Stimulated activated CD8-positive, alpha-beta memory T cell treated with anti-CD3 and anti-CD28 coated beads, Interleukin-2, amount 100 ng/mL, for 48 hours (primary cell): Measurements from ENCODE around the gene SGO2.
"Not testable (repeated sequence)": the region's sequence is repeated elsewhere in the genome, so short reads cannot be mapped to it uniquely, and the experiment has no call there.

Source experiments
- DNase-seq, 2 donors: peaks; one replicate each; pipeline ENCODE4 v3.0.0-alpha.2; 2020; ENCODE audit warnings: low read depth in 2 of 2

Gene SGO2

DNA sequence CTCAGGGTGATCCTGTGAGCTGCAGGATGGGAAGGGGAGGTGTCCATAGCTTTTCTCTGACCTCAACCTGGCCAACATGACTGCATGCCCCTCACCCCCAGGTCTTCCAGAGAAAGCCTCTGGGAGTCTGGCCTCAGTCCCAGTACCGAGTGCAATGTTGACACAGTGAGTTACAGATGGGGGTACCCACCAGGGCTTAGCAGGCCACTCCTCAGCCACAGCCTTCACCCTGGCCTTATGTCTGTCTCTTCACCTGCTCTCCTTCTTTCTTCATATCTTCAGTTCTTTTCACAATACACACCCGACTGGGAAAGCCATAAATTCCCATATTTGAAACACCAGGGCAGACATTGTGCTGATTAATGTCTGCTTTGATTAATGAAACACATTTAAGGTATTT, 93.3 kb downstream of the SGO2 start:
- DNase-seq = no peak

DNA sequence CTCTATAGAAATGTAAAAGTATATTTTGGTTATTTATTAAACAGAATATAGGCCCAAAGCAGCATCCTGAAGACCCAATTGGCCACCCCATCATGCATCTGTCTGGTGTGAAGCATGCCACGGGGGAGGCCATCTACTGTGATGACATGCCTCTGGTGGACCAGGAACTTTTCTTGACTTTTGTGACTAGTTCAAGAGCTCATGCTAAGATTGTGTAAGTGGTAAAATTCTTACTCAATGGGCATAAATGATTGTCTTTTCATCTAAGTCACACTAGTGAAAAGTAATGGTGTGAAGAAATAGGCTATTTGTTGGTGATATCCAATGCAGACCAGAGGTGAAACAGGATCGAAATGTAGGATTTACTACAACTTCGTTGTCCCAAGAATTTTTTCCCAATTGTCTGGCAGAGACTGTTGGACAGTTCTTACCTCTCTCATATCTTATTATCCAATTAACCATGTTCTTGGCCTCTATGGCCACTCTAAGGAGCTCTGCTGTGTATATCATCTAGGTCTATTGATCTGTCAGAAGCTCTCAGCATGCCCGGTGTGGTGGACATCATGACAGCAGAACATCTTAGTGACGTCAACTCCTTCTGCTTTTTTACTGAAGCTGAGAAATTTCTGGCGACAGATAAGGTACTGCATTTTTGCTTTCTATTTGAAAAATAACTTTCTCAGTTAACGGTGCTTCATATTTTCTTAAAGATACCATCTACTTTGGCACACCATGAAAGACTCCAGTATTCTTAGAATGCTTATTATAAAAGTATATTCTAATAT, 94.8 kb downstream of the SGO2 start:
- DNase-seq = no peak

DNA sequence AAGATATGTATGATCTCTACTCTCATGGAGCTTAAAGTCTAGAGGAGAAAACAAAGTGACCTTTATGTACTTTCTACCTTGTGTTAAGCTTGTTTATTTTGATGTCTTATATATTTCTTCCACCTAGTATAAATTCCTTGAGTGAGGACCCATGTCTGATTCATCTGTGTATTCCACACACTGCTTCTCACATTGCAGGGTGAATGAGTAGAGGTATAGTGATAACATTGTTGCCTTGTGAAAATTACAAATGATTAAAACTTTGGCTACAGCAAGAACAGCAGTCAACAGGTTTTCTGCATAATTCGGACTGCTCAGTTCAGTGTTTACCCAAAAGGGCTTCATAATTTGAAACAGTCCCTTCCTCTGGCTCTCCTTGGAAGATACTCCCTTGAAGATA, 96.1 kb downstream of the SGO2 start:
- no peak for DNase-seq

DNA sequence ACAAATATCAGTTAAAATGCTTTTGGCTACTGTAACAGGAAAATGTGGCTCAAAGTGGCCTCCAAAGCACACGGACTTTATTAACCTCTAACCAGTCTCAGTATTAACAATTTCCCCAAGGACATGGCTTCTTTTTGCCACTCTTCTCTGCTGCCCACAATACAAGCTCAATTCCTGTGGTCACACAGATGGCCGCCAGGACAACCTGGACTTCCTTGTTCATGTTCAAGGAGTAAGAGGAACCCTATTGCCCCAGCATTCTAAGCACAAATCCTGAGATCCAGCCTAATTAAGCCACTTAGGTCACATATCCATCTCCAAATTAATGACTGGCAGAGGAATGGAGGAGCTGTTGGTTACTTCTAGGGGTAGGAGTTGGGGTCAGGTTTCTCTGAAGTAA, 98.0 kb downstream of the SGO2 start:
- no peak for DNase-seq

DNA sequence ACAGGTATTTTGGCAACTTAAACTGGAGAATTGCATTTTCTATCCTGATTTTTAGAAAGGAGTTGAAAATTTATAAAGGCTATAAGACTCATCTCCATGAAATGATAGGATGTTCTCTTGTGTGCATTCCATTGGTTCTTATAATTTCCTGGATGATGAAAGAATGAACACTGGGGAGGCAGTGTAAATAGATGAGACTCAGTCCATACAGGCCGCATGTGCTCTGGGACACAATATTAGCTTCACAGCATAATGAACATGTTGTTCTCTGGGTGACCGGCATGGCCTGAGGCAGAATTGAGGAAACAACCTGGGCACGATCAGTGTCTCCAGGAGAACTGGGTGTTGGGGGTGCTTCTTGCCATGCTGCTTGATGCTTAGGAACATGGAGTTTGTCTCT, 98.7 kb downstream of the SGO2 start:
- DNase-seq = no peak

DNA sequence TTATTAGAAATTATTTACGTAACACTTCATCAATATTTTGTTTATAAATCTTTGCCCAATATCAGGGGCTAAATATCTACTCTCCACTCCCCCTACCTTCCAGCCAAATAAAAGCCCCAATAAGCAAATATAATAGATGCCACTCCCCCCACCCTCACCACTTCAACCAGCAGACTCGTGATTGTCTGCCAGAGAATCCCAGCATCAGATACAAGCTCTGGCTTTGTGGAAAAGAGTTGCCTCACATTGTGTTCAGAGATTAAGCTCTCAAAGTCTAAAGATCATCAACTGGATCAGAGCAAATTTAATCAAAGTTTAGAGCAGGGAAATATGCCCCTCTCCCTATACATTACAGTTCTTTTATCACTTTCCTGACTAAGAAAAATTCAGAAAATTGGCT, 99.3 kb downstream of the SGO2 start:
- DNase-seq = no peak

DNA sequence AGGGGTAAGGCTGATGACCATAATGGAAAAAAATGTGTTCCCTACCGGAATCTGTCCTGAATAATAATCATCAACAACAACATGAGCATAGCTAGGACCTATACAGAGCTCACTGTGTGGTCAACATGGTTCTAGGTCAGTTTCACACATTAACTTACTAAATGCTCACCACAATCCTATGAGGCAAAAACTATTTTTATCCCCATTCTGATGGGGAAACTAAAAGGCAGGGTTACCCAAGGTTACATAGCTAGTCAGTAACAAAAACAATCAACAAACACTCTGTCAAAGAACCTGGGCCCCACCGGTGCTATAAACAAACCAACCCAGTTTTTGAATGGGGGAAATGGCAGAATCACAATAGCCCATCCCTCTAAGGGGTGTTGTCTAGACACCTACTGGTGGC, 100.0 kb downstream of the SGO2 start:
- no peak for DNase-seq

DNA sequence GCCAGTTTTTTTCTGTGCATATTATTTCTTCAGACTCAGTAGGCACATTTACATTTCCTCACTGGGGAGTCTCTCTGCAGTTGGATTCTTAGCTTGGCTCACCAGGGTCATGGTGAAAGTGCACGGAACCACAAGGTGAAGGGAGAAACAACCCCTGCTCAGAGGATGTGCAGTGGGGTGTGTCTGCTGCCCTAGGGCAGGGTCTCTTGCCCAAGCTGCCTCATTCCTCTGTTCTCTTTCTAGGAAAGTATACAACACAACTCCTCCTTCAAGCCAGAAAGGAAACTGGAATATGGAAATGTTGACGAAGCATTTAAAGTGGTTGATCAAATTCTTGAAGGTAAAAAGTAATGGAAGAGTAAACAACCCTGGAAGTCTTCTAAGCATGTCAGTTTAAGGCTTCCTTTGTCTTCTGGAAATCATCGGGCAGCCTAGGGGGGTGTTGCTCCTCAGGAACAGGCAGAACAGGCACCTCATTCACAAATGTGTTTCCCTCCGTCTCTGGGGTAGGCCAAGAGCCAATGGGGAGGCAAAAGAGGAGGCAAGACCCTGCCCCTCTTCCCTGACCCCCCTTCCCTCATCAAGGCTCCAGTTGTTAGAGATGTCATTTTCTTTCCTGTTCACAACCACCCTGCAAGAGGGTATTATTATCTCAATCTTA, 101.2 kb downstream of the SGO2 start:
- no peak for DNase-seq

DNA sequence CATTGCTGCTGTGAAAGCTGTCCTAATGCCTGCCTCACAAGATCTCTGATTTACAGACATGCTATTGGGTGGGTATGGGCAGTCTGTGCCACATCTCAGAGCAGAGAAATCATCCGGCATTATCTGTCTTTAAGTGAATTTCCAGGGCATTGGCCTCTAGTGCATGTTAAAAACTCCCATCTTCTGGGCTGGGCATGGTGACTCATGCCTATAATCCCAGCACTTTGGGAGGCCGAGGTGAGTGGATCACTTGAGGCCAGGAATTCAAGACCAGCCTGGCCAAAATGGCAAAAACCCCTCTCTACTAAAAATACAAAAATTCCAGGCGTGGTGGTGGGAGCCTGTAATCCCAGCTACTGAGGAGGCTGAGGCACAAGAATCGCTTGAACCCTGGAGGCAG, 102.5 kb downstream of the SGO2 start:
- DNase-seq = not testable (repeated sequence)

DNA sequence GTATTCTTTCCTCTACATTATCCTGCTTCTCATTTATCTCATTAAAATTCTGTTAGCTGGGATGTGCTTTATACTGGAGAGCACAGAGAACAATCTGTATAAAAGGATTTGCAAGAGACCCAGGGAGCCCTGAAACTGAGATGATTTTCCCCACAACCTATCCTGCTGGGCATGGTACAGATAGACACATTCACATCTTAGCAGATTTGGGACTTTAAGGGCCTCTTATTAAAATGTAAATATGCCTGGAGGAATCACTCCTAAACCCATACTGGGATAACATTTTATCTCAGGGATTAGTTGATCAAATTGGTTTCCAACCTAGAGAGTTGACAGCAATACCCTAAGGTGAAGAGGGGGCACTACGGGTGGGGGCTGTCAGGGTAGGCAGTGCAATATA, 105.3 kb downstream of the SGO2 start:
- no peak for DNase-seq
